HG03108 (cell line): Measurements from ENCODE around the gene RAB35.
A peak's percentile ranks its signal among the peaks of the same experiment; 100 is the strongest.

Source experiments
- ATAC-seq: cut with Tn5 transposase; IDR thresholded peaks from one replicate; pipeline ENCODE4 v1.9.1; 2021; ENCODE audit warnings: moderate library complexity; ENCODE audit not compliant: unreplicated experiment

The RAB35 gene

DNA sequence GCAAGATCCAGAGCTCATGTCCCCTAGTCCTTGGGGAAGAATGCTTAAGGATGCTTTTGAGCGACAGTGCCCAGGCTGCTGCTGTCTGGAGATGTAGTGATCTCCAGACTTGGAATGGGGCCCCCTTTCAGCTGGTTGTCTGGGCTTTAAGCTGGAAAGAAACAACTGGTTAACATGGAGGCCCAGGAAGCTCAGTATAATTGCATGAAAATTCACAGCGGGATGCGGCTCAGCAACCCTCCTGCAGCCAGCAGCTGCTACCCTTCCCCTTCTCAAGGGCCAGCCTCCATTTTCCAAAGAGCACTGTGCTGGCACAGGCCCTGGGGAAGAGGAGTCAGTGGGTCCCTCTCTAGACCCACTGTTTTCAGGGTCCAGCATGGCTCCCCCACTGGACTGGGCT is 26.3 kb downstream of the RAB35 start:
- ATAC-seq: no peak

DNA sequence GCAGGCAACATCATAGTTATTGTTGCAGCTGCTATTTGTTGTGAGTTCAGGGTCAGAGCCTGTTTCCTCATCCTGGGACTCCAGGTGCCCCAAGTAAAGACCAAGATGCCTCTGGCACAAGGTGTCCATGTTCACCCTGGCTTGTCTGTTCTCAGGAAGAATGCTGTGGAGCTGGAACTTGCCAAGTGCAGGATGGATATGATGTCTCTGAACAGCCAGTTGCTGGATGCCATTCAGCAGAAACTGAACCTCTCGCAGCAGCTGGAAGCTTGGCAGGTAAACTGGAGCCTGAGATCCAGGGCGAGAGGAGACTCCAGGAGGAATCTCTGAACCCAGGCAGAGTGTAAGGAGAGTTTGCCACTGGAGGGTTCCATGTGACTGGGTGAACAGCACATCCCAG is 26.8 kb downstream of the RAB35 start:
- ATAC-seq: no peak

DNA sequence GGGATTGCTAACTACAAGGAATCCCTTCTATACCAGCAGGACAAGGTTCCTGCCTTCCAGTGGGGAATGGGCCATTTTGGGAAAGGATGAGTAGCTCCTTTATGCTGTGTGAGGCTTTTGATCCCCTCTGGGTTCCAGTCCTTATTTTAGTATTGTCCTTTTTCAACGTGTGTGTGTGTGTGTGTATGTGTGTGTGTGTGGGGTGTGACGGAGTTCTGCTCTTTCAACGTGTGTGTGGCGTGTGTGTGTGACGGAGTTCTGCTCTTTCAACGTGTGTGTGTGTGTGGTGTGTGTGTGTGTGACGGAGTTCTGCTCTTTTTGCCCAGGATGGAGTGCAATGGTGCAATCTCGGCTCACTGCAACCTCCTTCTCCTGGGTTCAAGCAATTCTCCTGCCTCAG is 27.4 kb downstream of the RAB35 start:
- ATAC-seq: no peak

DNA sequence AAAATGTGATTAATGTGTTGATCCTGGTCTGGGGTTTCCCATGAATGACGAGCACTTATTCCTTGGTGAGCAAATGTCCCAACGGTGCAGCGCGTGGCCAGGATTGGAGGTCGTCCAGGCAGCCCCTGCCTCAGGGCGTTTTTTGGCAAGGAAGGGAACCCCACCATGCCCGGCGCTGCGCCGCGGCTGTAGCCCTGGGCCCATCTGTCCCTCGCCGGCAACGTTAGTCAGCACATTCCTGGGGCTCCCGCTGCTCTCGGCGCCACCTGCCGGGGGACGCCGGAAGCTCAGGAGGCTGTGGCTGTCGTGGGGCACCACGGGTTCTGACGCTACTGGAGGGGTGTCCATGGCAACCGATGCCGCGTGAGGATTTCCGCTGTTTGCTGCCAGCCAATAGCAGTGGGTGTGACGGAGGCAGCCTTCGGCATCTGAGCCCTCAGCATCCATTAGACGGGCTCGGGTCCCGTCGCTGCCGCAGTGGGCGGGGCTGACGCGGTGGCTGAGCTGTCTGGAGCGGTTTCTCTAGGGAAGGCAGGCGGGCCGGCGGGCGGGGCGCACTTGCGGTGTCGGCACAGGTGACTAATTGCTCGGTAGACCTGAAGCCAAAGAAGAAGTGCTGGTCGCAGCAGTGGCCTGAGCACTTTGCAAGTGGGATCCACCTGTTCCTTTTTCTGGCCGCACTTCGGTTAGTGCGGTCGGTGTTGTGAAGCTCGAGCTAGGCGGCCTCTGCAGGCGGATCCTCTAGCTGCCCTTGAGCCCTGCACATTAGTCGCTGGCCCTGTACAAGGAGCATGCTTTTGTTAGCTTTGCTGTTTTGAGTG is 29.5 kb downstream of the RAB35 start:
- ATAC-seq: peak; percentile 98

DNA sequence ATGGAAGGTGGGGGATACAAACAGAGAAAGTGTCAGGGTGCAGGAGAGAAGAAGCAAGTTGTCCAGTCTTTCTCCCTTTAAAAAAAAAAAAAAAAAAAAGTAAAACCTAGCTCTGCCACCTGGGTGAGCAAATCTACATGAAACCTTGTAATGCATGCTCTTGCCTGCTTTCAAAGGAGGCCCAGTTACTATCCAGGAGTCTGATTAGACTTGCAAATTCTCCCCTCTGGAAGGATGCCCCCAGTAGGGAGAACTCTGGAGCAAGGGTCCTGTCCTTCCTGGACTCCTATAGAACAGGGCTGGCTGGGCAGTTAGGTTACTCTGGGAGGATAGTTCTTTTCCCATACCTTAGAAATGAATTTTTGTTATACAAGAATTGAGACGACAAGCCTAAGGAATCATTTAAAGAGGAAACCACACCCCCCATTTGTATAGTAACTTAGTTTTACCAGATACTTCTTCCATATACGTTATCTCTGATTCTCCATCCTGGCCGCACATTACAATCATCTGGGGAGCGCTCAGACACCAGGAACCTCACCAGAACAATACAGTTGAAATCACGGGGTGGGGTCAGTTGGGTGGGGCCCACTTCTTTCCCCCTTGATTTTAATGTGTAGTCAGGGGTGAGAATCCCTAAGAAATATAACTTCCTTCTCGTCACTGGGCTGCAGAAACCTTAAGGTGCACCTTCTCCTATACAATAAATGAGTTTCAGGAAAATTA is 30.5 kb downstream of the RAB35 start:
- ATAC-seq: no peak

DNA sequence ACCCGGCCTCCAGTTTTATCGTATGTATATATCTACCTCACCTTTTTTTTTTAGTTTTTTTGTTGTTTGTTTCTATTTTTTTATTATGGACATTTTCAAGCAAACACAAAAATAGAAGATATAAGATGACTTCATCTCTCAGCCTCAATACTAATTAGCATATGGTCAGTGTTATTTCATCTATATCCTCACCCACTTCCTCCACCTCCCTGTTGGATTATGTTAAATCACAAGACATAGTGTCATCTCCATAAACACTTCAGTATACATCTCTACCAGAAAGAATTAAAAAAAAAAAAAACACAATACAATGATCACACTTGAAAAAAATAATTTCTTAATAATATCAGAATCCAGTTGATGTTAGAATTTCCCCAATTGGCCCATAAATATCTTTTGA is 34.9 kb downstream of the RAB35 start:
- no peak for ATAC-seq

DNA sequence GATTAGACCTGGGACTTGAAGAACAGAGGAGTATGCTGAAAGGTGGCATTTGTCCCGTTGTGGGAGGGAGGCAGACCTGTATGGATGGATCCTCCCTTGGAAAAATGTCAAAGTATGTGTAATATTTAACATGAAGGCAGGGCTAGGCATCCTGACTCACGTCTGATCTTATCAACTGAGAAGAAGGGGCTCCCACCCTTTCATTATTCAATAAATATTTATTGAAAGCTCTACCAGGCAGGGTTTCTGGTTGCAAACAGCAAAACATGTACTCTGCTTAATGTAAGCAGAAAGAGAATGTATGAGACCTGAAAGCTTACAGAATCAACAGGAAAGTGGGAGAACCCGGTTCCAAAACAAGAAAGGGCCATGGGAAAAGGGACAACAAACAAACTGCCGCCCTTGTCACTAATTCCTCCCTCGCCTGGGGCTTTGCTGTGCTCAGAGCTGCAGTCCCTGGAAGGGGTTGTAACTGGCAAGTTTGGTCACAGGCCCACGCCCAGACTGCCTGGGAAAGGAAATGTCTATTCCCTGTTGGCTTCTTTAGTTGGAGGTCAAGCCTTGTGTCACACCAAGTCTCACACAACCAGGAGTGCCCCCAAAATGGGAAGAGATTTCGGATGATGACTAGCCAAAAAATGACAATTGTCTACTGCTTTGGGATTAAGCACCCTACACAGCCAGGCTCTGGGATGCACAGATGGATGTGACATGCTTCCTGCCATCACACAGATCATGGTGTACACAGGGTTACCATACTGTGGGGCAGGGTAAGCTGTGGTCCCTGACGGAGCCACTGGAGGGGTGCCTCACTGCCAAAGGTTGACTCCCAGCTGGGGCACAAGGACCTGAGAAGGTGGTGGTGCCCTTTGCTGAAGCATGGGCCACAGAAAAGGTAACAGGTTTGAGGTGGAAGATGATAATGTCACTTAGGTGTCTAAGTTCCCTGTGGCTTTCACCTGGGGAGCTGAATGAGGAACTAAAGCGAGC is 36.8 kb downstream of the RAB35 start:
- no peak for ATAC-seq

DNA sequence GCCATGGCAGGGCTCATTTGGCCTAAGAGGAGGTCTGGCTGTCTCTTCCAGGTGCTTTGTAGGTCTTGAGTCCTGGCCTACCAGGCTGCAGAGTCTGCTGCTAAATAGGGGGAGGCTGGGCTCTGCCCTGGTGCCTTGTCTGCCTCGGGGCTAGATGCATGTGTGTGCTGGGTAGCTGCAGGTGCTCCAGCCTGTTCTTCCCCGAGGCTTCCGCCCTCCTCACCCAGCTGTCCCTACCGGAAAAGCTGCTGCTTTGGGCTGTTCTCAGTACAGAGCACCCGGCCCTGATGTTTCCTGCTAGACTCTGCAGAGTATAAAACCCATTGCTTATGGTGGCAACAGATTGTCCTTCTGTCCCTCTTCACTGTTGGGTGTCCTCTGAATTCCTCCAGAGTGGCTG is 37.7 kb downstream of the RAB35 start:
- ATAC-seq: no peak

DNA sequence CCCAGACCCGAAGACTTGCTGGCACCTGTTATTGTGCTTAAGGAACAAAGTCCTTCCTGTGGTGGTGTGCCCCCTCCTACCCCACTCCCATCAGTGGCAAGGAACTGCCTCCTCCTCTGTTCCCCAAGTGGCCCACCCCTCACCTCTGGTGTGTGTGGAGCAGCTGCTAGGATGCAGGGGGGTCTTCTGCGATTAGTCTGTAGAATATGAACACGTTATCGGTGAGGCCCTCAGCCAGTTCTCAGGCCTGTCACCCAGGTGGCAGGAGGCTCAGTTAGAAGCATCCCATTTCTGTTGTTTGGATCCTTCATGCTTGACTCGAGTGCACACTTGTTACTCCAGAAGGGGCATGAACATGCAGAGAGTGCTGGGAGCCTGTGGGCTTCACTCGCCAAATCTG is 39.3 kb downstream of the RAB35 start:
- ATAC-seq: no peak

DNA sequence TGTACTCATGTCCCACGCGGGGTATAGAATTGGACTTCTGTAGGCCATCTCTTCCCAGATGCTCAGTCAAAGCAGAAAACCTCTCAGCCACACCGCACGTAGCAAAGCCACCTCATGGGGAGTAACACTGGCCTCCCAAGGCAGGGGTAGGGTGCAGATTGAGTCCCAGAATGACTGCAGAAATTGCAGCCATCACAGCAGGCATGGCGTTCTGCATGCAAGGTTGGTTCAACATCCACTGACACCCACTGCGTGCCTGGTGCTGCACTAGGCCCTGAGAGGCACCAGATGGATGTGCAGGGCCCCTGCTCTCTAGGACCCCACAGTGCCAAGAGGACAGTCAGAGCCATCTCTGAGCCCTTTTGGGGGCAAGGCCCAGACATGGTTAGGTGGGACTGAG is 39.9 kb downstream of the RAB35 start:
- ATAC-seq: no peak

DNA sequence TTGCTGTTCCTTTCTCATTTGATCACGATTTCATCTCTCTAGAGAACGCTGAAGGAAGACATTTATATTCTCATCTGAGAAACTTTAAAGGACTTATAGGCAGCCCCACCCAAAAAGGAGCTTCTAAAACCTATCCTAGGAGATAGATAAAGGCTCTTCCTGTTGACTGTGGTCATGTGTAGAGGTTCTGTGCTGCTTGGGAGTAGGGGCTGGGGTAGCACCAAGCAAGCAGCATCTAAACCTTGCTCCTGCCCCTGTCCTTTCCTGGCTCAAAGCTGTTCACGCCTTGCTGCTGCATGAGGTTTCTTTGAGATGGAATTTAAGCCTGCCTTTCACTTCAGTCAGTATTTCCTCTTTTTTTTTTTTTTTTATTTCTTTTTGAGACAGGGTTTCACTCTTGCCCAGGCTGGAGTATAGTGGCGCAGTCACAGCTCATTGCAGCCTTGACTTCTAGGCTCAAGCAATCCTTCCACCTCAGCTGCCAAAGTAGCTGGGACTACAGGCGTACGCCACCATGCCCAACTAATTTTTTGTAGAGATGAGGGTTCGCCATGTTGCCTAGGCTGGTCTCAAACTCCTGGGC is 41.4 kb downstream of the RAB35 start:
- ATAC-seq: no peak

DNA sequence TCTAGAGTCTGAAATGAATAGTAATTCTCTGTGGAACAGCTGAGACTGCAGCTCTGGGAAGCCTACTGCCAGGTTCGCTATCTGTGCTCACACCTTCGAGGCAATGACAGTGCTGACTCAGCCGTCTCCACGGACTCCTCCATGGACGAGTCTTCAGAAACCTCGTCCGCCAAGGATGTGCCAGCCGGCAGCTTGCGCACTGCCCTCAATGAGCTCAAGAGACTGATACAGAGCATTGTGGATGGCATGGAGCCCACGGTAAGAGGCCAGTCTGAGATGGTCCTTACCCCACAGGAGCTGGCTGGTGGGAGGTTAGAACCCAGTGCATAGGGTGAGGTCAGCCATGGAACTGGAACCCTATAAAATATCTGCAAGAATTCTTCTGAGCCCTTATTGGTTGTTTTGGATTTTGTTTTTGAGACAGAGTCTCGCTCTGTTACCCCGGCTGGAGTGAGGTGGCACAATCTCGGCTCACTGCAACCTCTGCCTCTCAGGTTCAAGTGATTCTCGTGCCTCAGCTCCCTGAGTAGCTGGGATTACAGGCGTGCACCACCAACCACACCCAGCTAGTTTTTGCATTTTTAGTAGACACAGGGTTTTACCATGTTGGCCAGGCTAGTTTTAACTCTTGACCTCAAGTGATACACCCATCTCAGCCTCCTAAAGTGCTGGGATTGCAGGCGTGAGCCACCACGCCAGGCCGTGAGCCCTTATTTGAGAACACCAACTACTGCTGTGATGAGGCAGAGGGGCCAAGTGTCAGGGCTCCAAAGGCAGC is 43.9 kb downstream of the RAB35 start:
- ATAC-seq: no peak

DNA sequence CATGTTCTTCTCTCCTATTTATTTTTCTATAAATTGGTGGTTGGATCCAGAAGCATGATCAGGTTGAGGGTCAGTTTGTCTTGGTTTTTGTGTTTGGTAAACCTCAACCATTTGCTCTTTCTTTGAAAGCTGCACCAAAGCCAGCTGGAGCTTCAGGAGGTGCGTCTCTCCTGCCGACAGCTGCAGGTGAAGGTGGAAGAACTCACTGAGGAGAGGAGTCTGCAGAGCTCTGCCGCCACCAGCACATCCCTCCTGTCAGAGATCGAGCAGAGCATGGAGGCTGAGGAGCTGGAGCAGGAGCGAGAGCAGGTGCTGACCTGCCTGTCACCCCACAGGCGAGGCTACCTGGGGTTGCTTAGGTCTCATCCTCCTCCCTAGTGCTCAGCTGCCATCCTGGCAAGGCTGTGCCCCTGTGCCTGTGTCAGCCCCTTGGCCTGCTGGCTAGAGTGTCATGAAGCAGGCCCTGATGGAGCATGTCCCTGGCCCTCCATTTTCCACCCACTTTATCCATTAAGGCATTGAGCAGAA is 45.0 kb downstream of the RAB35 start:
- ATAC-seq: no peak

DNA sequence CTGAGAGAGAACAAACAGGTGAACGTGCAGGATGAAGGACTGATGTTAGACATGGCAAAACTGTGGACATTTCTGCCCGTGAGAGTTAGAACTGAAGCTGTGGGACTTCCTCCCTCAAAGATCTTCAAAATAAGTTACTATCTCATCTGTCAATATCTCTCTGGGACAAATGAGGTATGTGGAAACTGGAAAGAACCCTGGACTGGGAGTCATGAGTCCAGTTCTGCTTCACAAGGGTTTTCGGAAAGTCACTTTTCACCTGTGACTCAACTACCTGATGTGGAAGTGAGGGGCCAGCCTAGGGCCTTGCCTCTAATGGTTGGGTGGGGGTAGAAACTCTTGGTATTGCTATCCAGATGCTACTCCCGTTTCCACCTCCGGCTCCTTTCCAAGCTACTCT is 47.3 kb downstream of the RAB35 start:
- no peak for ATAC-seq

DNA sequence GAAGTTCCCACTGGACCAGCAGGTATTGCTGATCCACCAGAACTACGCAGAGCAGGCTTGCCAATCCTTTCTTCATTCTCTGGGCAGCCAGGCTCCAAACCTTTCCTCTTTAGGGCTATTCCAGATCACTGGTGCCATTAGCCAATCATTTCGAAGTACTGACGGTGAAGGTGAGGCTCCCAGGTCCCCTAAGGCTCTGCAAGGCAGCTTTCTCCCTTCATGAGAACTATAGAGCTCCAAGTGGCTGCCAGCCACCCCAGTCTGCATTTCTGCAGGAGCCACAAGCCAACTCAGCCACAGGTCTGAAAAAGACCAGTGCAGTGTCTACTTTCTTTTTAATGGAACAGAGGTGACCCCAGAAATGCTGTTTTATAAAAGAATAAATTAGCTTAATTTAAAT is 48.7 kb downstream of the RAB35 start:
- no peak for ATAC-seq

DNA sequence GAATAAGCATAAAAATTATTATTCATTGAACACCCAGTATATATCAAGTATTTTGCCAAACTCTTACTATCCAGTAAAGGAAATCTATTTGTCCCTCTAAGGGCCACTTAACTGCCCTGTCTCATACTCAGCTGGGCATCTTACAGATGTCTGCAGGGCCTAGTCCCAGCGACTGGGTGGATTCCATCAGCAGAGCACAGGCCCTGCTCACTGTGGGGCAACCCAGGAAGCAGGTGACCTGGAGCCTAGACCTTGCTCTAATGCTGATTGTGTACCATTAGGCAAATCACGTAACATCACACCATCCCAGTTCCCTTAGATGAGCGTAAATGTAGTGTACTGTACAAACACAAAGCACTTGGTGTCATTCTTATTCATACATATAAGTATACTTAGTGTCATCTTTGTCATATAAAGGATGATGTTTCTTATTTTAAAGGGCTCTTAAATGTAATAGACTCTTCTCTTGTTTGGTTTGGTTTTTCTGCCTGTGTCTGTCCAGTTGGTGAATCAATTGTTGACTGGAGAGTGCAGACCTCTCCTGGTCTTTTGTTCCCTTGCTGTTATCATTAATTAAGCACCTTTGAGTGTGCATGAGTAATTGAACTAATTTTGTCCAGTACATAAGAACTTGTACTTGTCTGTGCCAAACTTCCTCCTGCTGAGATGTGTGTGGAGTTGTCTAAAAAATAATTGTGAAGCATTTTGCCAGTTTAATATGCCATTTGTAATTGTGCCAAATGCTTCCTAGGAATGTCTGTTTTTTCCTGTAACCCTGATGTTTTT is 49.3 kb downstream of the RAB35 start:
- ATAC-seq: no peak

DNA sequence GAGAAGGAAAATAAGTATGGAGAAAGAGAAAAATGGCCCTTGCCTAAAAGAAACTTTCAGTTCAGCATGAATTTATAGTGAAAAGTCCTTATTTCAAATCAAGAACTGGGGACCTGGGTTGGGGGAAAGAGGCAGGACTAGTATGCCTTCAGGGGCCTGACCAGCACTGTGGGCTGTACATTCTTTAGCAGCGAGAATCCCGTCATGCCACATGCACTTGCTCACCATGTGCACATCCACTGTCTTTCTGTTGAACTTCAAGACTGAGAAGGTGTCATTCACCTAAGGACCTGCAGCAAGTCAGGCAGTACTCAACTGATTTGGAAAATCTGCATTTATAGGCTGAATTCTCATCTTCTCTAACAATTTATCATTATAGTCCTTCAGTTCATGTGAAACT is 50.2 kb downstream of the RAB35 start:
- ATAC-seq: no peak

DNA sequence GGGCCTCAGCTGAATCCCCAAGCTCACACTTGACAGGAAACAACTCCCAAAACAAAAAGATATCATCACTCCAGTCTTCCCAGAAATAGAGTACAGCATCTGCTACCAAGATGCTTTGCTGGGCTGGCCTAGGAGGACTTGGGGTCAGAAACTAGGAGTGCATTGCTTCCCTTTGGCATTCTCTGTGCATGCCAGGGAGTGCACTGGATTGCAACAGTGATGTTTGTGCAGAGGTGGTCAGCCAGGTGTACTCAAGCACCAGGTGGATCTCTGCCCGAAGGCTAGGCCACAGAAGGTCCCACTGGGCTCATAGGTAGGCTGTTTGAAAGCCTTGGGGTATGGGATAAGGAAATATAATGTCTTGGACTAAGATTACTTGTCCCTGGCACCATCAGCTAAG is 51.1 kb downstream of the RAB35 start:
- ATAC-seq: no peak
